HG03520 (cell line): ENCODE results near the gene FES.

Experiments
- ATAC-seq: cut with Tn5 transposase; IDR thresholded peaks from one replicate; pipeline ENCODE4 v1.9.1; 2021; ENCODE audit warnings: mild to moderate bottlenecking, moderate library complexity; ENCODE audit not compliant: unreplicated experiment

FES gene

DNA sequence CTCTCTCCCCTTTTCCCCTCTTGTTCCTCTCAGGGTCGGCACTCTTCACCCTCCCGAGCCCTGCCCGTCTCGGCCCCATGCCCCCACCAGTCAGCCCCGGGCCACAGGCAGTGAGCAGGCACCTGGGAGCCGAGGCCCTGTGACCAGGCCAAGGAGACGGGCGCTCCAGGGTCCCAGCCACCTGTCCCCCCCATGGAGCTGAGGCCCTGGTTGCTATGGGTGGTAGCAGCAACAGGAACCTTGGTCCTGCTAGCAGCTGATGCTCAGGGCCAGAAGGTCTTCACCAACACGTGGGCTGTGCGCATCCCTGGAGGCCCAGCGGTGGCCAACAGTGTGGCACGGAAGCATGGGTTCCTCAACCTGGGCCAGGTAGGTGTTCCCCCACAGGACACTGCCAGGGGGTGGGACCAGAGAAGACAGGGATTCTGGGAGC, 8.7 kb upstream of the FES start:
- no peak for ATAC-seq

DNA sequence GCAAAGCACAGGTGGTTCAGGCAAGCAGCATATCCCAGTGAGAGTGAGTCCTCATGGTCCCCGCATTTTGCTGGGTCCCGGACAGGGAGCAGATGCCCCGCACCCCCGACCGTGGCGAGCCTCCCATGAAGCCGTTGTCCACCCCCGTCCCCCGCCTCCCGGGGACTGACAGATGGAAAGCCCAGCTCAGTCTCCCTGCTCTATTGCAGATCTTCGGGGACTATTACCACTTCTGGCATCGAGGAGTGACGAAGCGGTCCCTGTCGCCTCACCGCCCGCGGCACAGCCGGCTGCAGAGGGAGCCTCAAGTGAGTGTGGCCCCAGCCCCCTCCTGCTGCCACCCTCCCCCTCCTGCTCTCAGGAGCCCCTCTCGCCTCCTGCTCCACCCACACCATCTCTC, 8.3 kb upstream of the FES start:
- ATAC-seq = no peak

DNA sequence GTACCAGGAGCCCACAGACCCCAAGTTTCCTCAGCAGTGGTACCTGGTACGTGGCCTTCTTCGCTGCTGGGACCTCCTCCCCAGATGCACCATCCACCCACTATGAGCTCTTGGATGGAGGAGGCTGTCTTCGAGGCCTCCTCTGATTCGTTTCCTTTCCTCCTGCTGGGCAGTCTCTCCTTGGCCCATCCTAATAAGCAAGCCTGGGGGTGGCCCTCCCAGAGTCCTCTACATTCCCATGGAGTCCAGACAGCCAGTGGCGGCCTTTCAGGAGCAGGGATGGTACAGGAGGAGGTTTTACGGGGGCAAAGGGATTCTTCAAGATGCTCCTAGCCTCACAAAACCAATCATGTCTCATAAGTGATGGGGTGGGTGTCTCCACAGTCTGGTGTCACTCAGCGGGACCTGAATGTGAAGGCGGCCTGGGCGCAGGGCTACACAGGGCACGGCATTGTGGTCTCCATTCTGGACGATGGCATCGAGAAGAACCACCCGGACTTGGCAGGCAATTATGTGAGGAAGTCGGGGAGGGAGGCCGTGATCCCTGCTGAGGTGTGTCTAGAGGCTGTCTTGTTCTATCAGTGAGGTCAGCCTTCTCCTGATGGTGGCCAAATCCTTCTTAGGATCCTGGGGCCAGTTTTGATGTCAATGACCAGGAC, 7.7 kb upstream of the FES start:
- ATAC-seq = no peak

DNA sequence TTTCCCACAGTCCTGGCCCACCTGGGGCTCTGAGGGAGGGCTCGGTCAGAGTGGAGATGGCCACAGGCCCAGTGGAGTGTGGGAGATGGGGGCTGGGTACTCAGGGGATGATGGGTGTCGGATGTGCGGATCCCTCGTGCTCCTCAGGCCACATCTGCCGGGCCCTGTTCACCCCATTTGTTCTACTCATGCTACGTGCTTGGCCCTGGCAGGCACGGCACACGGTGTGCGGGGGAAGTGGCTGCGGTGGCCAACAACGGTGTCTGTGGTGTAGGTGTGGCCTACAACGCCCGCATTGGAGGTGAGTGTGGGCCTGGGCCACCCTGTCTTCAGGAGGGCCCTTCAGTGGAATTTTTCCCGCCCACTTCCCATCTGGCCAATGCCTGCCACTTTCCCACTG, 7.0 kb upstream of the FES start:
- no peak for ATAC-seq

DNA sequence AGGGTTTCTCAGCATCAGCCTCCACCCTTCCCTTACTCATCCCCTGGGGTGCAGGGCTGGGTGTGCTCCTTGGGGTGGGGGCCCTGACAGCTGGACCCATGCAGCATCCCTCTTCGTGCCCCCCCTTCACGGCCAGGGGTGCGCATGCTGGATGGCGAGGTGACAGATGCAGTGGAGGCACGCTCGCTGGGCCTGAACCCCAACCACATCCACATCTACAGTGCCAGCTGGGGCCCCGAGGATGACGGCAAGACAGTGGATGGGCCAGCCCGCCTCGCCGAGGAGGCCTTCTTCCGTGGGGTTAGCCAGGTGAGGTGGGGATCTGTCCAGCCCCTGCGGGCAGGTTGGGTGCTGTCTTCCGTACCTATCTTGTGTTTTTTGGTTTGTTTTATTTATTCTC, 6.3 kb upstream of the FES start:
- no peak for ATAC-seq

DNA sequence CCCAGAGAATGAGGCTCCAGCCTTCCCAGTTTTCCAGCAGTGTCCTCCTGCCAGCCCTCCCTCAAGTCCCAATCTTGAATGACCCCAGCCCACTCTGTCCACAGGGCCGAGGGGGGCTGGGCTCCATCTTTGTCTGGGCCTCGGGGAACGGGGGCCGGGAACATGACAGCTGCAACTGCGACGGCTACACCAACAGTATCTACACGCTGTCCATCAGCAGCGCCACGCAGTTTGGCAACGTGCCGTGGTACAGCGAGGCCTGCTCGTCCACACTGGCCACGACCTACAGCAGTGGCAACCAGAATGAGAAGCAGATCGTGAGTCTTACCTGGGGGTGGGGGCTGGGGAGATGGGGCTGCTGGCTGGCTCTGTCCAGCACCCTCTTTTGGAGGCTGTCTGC, 5.6 kb upstream of the FES start:
- no peak for ATAC-seq

DNA sequence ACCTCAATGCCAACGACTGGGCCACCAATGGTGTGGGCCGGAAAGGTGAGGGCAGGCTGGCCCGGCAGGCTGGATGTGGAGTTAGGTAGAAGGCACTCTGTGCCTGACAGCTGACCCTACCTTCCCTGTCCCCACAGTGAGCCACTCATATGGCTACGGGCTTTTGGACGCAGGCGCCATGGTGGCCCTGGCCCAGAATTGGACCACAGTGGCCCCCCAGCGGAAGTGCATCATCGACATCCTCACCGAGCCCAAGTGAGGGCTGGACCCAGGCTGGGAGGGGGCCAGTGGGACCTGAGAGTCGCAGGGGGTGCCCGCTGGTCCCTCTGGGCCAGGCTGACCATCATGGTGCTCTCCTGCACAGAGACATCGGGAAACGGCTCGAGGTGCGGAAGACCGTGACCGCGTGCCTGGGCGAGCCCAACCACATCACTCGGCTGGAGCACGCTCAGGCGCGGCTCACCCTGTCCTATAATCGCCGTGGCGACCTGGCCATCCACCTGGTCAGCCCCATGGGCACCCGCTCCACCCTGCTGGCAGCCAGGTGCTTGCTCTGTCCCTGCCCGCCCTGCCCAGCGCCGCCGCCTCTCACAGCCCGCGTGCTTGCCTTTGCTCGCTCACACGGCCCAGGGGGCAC, 4.5 kb upstream of the FES start:
- no peak for ATAC-seq

DNA sequence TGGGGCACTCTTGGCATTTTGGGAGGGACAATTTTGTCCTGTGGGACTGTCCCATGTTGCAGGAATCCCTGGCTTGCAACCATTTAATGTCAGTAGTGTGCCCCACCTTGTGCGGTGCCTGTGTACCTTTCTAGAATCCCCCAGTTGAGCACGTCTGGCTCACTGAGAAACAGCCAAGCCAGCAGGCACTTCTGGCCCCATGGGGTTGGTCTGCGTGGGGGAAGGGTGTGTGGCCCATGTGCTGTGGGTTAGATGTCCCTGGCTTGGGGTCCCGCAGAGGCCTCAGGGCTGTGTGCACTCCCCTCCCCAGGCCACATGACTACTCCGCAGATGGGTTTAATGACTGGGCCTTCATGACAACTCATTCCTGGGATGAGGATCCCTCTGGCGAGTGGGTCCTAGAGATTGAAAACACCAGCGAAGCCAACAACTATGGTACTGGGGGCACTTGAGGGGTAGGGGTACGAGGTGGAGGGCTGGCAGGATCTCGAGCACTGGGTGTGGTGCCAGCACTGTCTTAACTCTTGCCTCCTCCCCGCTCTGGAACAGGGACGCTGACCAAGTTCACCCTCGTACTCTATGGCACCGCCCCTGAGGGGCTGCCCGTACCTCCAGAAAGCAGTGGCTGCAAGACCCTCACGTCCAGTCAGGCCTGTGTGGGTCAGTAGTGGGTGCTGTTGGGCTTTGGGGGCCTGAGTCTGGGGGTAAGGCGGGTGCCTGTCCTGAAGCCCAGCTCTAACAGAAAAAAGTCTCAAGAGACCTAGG, 3.7 kb upstream of the FES start:
- no peak for ATAC-seq

DNA sequence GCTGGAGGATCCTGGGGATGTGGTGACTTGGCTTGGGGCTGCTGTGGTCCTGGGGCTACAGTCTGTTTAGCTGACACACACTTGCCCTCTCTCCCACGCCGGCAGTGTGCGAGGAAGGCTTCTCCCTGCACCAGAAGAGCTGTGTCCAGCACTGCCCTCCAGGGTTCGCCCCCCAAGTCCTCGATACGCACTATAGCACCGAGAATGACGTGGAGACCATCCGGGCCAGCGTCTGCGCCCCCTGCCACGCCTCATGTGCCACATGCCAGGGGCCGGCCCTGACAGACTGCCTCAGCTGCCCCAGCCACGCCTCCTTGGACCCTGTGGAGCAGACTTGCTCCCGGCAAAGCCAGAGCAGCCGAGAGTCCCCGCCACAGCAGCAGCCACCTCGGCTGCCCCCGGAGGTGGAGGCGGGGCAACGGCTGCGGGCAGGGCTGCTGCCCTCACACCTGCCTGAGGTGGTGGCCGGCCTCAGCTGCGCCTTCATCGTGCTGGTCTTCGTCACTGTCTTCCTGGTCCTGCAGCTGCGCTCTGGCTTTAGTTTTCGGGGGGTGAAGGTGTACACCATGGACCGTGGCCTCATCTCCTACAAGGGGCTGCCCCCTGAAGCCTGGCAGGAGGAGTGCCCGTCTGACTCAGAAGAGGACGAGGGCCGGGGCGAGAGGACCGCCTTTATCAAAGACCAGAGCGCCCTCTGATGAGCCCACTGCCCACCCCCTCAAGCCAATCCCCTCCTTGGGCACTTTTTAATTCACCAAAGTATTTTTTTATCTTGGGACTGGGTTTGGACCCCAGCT, 2.9 kb upstream of the FES start:
- ATAC-seq = no peak

DNA sequence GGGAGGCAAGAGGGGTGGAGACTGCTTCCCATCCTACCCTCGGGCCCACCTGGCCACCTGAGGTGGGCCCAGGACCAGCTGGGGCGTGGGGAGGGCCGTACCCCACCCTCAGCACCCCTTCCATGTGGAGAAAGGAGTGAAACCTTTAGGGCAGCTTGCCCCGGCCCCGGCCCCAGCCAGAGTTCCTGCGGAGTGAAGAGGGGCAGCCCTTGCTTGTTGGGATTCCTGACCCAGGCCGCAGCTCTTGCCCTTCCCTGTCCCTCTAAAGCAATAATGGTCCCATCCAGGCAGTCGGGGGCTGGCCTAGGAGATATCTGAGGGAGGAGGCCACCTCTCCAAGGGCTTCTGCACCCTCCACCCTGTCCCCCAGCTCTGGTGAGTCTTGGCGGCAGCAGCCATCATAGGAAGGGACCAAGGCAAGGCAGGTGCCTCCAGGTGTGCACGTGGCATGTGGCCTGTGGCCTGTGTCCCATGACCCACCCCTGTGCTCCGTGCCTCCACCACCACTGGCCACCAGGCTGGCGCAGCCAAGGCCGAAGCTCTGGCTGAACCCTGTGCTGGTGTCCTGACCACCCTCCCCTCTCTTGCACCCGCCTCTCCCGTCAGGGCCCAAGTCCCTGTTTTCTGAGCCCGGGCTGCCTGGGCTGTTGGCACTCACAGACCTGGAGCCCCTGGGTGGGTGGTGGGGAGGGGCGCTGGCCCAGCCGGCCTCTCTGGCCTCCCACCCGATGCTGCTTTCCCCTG, 2.2 kb upstream of the FES start:
- ATAC-seq = no peak

DNA sequence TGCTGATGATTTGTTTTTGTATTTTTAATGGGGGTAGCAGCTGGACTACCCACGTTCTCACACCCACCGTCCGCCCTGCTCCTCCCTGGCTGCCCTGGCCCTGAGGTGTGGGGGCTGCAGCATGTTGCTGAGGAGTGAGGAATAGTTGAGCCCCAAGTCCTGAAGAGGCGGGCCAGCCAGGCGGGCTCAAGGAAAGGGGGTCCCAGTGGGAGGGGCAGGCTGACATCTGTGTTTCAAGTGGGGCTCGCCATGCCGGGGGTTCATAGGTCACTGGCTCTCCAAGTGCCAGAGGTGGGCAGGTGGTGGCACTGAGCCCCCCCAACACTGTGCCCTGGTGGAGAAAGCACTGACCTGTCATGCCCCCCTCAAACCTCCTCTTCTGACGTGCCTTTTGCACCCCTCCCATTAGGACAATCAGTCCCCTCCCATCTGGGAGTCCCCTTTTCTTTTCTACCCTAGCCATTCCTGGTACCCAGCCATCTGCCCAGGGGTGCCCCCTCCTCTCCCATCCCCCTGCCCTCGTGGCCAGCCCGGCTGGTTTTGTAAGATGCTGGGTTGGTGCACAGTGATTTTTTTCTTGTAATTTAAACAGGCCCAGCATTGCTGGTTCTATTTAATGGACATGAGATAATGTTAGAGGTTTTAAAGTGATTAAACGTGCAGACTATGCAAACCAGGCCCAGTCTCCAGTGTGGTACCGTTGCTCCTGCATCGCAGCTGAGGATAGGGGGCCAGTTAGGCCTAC, 1.4 kb upstream of the FES start:
- ATAC-seq = no peak

DNA sequence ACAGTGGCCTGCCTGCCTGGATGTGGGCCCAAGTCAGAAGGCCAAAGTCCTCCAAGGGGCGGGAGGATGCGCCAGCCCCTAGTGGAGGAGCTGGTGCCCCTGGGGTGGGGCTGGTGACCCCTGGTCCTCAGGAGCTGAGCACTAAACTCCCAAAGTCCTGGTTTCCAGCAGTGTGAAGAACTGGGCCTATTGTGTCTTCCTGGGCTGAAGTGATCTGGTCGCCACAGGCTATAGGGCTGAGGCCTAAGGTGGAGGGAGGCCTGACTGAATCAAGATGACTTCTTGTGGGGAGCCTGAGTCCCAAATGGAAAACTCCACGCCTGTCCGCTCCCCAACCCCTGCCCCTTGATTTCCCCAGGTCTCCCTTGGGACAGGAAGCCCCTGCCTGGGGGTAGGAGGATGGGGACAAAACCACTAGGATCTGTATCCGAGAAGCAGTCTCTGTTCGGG, 753 bp upstream of the FES start:
- ATAC-seq = no peak

DNA sequence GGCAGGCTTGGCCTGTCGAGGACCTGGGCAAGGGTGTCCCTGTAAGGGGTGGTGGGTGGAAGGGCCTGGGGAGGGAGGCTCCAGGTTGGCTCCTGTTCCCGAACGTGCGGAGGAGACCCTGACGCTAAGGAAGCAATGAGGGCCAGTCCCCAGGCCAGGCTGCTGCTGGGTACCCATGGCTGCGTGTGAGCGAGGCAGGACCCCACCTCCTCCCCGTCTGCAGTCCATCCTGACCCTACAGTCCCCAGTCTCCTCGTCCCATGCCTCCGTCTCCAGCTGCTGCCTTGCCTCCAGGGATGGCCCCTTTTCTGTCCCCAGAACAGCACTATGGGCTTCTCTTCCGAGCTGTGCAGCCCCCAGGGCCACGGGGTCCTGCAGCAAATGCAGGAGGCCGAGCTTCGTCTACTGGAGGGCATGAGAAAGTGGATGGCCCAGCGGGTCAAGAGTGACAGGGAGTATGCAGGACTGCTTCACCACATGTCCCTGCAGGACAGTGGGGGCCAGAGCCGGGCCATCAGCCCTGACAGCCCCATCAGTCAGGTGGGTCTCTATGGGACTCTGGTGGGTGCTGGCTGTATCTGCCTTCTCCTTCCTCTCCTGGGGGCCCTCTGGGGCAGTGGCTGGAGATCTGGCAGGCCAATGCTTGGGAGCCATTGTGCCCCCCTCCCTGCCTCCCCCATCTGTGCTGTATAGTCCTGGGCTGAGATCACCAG, 571 bp downstream of the FES start:
- no peak for ATAC-seq

DNA sequence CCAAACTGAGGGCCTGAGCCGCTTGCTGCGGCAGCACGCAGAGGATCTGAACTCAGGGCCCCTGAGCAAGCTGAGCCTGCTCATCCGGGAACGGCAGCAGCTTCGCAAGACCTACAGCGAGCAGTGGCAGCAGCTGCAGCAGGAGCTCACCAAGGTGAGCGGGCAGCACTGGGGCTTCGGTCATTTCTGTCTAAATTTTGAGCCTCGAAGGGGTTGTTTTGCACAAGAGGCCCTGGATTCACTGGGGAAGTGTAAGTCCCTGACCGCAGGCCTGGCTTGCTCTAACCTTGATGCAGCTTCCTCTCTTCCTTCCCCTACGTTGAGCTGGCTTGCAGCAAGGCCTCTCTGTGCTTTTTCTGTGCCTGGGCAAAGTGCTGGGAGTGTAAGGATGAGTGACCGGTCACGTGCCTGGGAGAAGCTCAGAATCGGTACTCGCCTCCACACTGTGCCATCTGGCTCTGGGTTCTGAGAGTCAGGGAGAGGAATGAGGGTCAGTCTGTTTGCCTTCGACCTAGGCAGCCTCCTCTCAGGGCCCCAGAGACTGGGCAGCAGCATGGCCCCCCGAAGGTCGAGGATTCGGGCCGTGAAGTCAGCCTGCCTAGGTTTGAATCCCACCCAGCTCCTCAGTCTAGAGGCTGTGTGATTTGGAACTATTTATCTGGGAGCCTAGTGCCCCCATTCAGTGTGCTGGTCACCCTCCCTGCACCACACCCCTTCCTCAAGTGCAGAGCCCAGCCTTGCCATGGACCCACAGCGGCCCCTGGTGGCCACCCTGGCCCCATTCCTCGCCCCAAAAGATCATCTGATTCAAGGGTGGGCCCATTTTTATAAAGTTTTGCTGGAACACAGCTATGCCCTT, 1.4 kb downstream of the FES start:
- peak; percentile 52 for ATAC-seq

DNA sequence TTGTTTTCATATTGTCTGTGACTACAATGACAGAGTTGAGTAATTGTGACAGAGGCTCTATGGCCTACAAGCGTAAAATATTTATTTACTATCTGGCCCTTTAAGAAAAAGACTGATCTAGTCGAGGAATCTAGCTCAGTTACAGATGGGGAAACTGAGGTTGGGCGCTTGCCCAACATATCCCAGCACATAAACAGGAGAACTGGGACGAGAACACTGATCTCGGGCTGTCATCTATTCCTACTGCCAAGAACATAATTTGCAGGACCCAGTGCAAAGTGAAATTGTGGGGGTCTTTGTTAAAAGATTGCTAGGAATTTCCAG, 1.9 kb downstream of the FES start:
- ATAC-seq = no peak

DNA sequence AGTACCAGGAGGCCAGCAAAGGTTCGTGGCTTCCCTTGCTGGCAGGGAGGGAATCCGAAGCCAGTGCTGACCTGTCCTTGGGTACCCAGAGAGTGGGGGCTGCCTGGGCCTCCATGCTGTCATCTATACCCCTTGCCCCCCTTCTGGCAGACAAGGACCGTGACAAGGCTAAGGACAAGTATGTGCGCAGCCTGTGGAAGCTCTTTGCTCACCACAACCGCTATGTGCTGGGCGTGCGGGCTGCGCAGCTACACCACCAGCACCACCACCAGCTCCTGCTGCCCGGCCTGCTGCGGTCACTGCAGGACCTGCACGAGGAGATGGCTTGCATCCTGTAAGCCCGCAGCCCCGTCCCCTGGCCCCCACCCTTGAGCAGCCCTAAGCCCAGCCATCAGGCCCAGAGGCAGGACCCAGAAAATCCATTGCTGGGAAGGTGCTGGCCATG, 2.8 kb downstream of the FES start:
- no peak for ATAC-seq

DNA sequence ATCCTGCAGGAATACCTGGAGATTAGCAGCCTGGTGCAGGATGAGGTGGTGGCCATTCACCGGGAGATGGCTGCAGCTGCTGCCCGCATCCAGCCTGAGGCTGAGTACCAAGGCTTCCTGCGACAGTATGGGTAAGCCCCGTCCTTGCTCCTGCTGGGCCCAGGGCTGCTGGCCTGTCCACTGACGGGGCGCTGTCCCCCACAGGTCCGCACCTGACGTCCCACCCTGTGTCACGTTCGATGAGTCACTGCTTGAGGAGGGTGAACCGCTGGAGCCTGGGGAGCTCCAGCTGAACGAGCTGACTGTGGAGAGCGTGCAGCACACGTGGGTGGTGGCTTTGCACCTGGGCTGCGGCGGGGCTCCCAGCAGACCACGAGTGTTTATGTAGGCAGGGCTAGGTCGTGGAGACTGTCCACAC, 5.0 kb downstream of the FES start:
- no peak for ATAC-seq

DNA sequence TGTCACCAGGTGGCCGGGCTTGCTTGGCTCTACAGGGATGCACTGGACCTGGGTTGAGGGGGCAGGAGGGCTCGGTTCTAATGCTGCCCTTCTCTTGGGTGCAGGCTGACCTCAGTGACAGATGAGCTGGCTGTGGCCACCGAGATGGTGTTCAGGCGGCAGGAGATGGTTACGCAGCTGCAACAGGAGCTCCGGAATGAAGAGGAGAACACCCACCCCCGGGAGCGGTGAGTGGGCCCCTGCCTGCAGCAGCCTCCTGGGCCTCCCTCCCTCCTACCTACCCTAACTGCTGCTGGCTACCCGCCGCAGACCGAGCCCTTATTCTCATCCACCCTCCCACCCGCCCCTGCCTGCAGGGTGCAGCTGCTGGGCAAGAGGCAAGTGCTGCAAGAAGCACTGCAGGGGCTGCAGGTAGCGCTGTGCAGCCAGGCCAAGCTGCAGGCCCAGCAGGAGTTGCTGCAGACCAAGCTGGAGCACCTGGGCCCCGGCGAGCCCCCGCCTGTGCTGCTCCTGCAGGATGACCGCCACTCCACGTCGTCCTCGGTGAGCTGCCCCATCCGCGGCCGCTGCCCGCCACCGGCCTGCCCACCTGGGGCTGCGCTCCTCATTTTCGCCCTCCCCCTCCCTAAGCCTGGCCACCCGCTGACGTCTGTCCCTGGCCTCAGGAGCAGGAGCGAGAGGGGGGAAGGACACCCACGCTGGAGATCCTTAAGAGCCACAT, 5.6 kb downstream of the FES start:
- ATAC-seq = no peak
